ENCODE measurements around the gene RIPK3.
"Not testable (repeated sequence)": the region's sequence is repeated elsewhere in the genome, so short reads cannot be mapped to it uniquely, and the experiment has no call there.

The RIPK3 gene

GRCh38 chr14:24378981-24379906 lies 39.5 kb upstream of the RIPK3 start:
- Histone ChIP-seq H3K36me3 (ENCODE audit: insufficient read depth, low read depth, low read length) (peaks cover 6% of the 10 kb centered on the region; the same call in 1 of the 2 replicates), H3K27me3 (ENCODE audit: insufficient read depth, low read length) (no peaks in the 10 kb centered on the region), H3K27ac (ENCODE audit: low read length) (no peak overlapping the region), H3K9me3 (ENCODE audit: insufficient read depth, low read depth, low read length) (no peaks in the 10 kb centered on the region), H3K9ac (ENCODE audit: low read depth, low read length) (no peak overlapping the region), H3K4me3 (ENCODE audit: low read length) (no peak overlapping the region), H3K4me1 (ENCODE audit: insufficient read depth, low read length) (peaks cover 19% of the 10 kb centered on the region)

DNA sequence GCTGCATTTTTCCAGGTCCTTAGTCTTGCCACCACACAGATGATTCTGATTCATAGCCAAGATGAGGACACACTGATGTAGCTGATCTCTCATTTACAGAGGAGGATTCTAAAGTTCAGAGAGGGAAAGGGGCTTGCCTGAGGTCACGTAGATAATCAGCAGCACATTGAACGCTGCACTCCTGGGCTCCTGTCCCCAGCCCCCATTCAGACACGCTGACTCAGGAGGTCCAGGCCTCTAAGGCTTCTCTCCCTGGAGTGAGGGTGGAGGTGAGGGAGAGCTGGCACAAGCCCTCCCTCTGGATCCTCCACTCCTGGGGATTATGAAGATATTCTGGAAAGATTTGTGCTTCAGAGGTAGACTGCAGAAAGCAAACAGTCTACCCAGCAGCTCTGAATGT lies 38.5 kb upstream of the RIPK3 start:
- H3K4me1 ChIP-seq (ENCODE audit: insufficient read depth, low read length) = peaks cover 19% of the 10 kb centered on the region
- no peak overlapping the region for H3K4me3 ChIP-seq (ENCODE audit: low read length)
- H3K9me3 ChIP-seq (ENCODE audit: insufficient read depth, low read depth, low read length) = no peaks in the 10 kb centered on the region
- H3K27ac ChIP-seq (ENCODE audit: low read length) = no peak overlapping the region
- H3K9ac ChIP-seq (ENCODE audit: low read depth, low read length) = no peak overlapping the region
- H3K36me3 ChIP-seq (ENCODE audit: insufficient read depth, low read depth, low read length) = peaks cover 15% of the 10 kb centered on the region; the same call in 1 of the 2 replicates
- H3K27me3 ChIP-seq (ENCODE audit: insufficient read depth, low read length) = no peaks in the 10 kb centered on the region

DNA sequence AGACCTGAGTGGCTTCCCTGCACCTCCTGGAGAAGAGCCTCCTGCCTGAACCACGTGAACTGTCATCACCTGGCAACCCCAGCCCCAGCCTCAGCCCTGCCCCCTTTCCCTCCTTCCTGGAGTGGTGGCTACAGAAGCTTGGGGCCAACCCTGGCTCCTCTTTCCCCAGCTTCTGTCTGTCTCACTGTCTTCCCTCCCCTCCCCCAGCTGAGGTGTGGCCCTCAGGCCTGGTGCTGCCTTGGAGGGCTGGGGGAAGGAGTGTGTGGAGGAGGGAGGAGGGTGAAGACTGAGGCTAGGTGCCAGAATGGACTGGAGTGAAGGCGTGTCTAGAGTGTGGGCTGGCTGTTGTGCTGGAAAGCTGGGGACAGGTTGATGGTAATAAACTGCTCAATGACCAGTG lies 37.9 kb upstream of the RIPK3 start:
- Histone ChIP-seq H3K27me3 (ENCODE audit: insufficient read depth, low read length) (no peaks in the 10 kb centered on the region), H3K36me3 (ENCODE audit: insufficient read depth, low read depth, low read length) (peaks cover 22% of the 10 kb centered on the region), H3K9me3 (ENCODE audit: insufficient read depth, low read depth, low read length) (no peaks in the 10 kb centered on the region), H3K4me3 (ENCODE audit: low read length) (no peak overlapping the region), H3K4me1 (ENCODE audit: insufficient read depth, low read length) (peaks cover 19% of the 10 kb centered on the region), H3K9ac (ENCODE audit: low read depth, low read length) (no peak overlapping the region), H3K27ac (ENCODE audit: low read length) (no peak overlapping the region)

GRCh38 chr14:24377126-24377525 lies 37.3 kb upstream of the RIPK3 start:
- no peaks in the 10 kb centered on the region for H3K9me3 ChIP-seq (ENCODE audit: insufficient read depth, low read depth, low read length)
- H3K27ac ChIP-seq (ENCODE audit: low read length) = peak overlapping the region; percentile 53
- peaks cover 19% of the 10 kb centered on the region for H3K4me1 ChIP-seq (ENCODE audit: insufficient read depth, low read length)
- no peaks in the 10 kb centered on the region for H3K27me3 ChIP-seq (ENCODE audit: insufficient read depth, low read length)
- peaks cover 25% of the 10 kb centered on the region for H3K36me3 ChIP-seq (ENCODE audit: insufficient read depth, low read depth, low read length)
- H3K4me3 ChIP-seq (ENCODE audit: low read length) = peak overlapping the region; percentile 58; the same call in 1 of the 2 replicates
- H3K9ac ChIP-seq (ENCODE audit: low read depth, low read length) = peak overlapping the region; percentile 54; the same call in 1 of the 2 replicates

- Histone ChIP-seq H3K9ac (ENCODE audit: low read depth, low read length) (peak overlapping the region; percentile 75; the same call in 1 of the 2 replicates), H3K27ac (ENCODE audit: low read length) (peak overlapping the region; percentile 53), H3K27me3 (ENCODE audit: insufficient read depth, low read length) (no peaks in the 10 kb centered on the region), H3K36me3 (ENCODE audit: insufficient read depth, low read depth, low read length) (peaks cover 25% of the 10 kb centered on the region), H3K4me3 (ENCODE audit: low read length) (peak overlapping the region; percentile 58), H3K9me3 (ENCODE audit: insufficient read depth, low read depth, low read length) (no peaks in the 10 kb centered on the region), H3K4me1 (ENCODE audit: insufficient read depth, low read length) (peaks cover 19% of the 10 kb centered on the region)
Measured at GRCh38 chr14:24376448-24377070, 36.8 kb upstream of the RIPK3 start.

- peaks cover 17% of the 10 kb centered on the region for H3K4me1 ChIP-seq (ENCODE audit: insufficient read depth, low read length)
- H3K36me3 ChIP-seq (ENCODE audit: insufficient read depth, low read depth, low read length) = peaks cover 25% of the 10 kb centered on the region
- H3K4me3 ChIP-seq (ENCODE audit: low read length) = no peak overlapping the region
- no peaks in the 10 kb centered on the region for H3K9me3 ChIP-seq (ENCODE audit: insufficient read depth, low read depth, low read length)
- H3K9ac ChIP-seq (ENCODE audit: low read depth, low read length) = no peak overlapping the region
- H3K27me3 ChIP-seq (ENCODE audit: insufficient read depth, low read length) = no peaks in the 10 kb centered on the region
- no peak overlapping the region for H3K27ac ChIP-seq (ENCODE audit: low read length)
Measured at GRCh38 chr14:24372701-24373416, 33.1 kb upstream of the RIPK3 start.

- H3K27me3 ChIP-seq (ENCODE audit: insufficient read depth, low read length); H3K4me3 ChIP-seq (ENCODE audit: low read length); H3K27ac ChIP-seq (ENCODE audit: low read length); H3K9me3 ChIP-seq (ENCODE audit: insufficient read depth, low read depth, low read length); H3K9ac ChIP-seq (ENCODE audit: low read depth, low read length): not testable (repeated sequence)
- H3K36me3 ChIP-seq (ENCODE audit: insufficient read depth, low read depth, low read length) = peaks cover 25% of the 10 kb centered on the region
- peaks cover 12% of the 10 kb centered on the region; the same call in 1 of the 2 replicates for H3K4me1 ChIP-seq (ENCODE audit: insufficient read depth, low read length)
Measured at GRCh38 chr14:24371605-24372004, 31.8 kb upstream of the RIPK3 start.

GRCh38 chr14:24370748-24371147 lies 31.0 kb upstream of the RIPK3 start:
- Histone ChIP-seq H3K27me3 (ENCODE audit: insufficient read depth, low read length) (peaks cover 5% of the 10 kb centered on the region; the same call in 1 of the 2 replicates), H3K27ac (ENCODE audit: low read length) (no peak overlapping the region), H3K4me1 (ENCODE audit: insufficient read depth, low read length) (peaks cover 9% of the 10 kb centered on the region; the same call in 1 of the 2 replicates), H3K4me3 (ENCODE audit: low read length) (no peak overlapping the region), H3K9me3 (ENCODE audit: insufficient read depth, low read depth, low read length) (no peaks in the 10 kb centered on the region), H3K9ac (ENCODE audit: low read depth, low read length) (no peak overlapping the region), H3K36me3 (ENCODE audit: insufficient read depth, low read depth, low read length) (peaks cover 25% of the 10 kb centered on the region)

GRCh38 chr14:24369907-24370687 lies 30.3 kb upstream of the RIPK3 start:
- H3K9me3 ChIP-seq (ENCODE audit: insufficient read depth, low read depth, low read length) = no peaks in the 10 kb centered on the region
- no peak overlapping the region for H3K4me3 ChIP-seq (ENCODE audit: low read length)
- peaks cover 11% of the 10 kb centered on the region; the same call in 1 of the 2 replicates for H3K4me1 ChIP-seq (ENCODE audit: insufficient read depth, low read length)
- no peak overlapping the region for H3K9ac ChIP-seq (ENCODE audit: low read depth, low read length)
- peaks cover 25% of the 10 kb centered on the region for H3K36me3 ChIP-seq (ENCODE audit: insufficient read depth, low read depth, low read length)
- H3K27me3 ChIP-seq (ENCODE audit: insufficient read depth, low read length) = peaks cover 11% of the 10 kb centered on the region; the same call in 1 of the 2 replicates
- no peak overlapping the region for H3K27ac ChIP-seq (ENCODE audit: low read length)

DNA sequence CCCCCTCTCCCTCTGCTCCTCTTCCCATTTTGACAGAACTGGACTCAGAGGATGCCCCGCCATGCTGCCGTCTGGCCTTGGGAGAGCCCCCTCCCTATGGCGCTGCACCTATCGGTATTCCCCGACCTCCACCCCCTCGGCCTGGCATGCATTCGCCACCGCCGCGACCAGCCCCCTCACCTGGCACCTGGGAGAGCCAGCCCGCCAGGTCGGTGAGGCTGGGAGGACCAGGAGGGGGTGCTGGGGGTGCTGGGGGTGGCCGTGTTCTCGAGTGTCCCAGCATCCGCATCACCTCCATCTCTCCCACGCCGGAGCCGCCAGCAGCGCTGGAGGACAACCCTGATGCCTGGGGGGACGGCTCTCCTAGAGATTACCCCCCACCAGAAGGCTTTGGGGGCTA lies 29.7 kb upstream of the RIPK3 start:
- H3K9ac ChIP-seq (ENCODE audit: low read depth, low read length) = no peak overlapping the region; the same call in 1 of the 2 replicates
- H3K27ac ChIP-seq (ENCODE audit: low read length) = peak overlapping the region; percentile 29
- no peaks in the 10 kb centered on the region for H3K9me3 ChIP-seq (ENCODE audit: insufficient read depth, low read depth, low read length)
- H3K36me3 ChIP-seq (ENCODE audit: insufficient read depth, low read depth, low read length) = peaks cover 22% of the 10 kb centered on the region
- peaks cover 14% of the 10 kb centered on the region; the same call in 1 of the 2 replicates for H3K27me3 ChIP-seq (ENCODE audit: insufficient read depth, low read length)
- H3K4me1 ChIP-seq (ENCODE audit: insufficient read depth, low read length) = peaks cover 12% of the 10 kb centered on the region; the same call in 1 of the 2 replicates
- peak overlapping the region; percentile 77 for H3K4me3 ChIP-seq (ENCODE audit: low read length)
